GM21717 (cell line): Measurements from ENCODE around the gene GAST.
"Not testable (repeated sequence)": the region's sequence is repeated elsewhere in the genome, so short reads cannot be mapped to it uniquely, and the experiment has no call there.

Experiments used
- ATAC-seq: cut with Tn5 transposase; IDR thresholded peaks from one replicate; pipeline ENCODE4 v1.9.1; 2021; ENCODE audit warnings: mild to moderate bottlenecking, moderate library complexity; ENCODE audit not compliant: unreplicated experiment

The GAST gene

GRCh38 chr17:41683441-41684007 is 28.6 kb upstream of the GAST start:
- no peak for ATAC-seq

- ATAC-seq, result no peak
Observed at GRCh38 chr17:41684035-41684434, 28.1 kb upstream of the GAST start.

- ATAC-seq, result not testable (repeated sequence)
Observed at GRCh38 chr17:41685753-41686152, 26.4 kb upstream of the GAST start.

GRCh38 chr17:41686281-41686680 is 25.9 kb upstream of the GAST start:
- no peak for ATAC-seq

- ATAC-seq, result no peak
Observed at GRCh38 chr17:41687828-41688640, 24.1 kb upstream of the GAST start.

GRCh38 chr17:41688641-41689496 is 23.3 kb upstream of the GAST start, which contains the start of gene EIF1:
Gene EIF1, plus strand, starts transcription at chr17:41688885. Its CDS starts 154 bp downstream, at chr17:41689039.
- peak; percentile 65 for ATAC-seq

GRCh38 chr17:41689497-41690299 is 22.4 kb upstream of the GAST start:
- no peak for ATAC-seq

- ATAC-seq, result no peak
Observed at GRCh38 chr17:41690497-41690896, 21.6 kb upstream of the GAST start.

GRCh38 chr17:41691031-41691777 is 20.9 kb upstream of the GAST start:
- ATAC-seq, result no peak

- no peak for ATAC-seq
Observed at GRCh38 chr17:41692722-41693521, 19.2 kb upstream of the GAST start.

GRCh38 chr17:41695134-41695661 is 16.9 kb upstream of the GAST start:
- no peak for ATAC-seq

GRCh38 chr17:41695954-41696757 is 16.0 kb upstream of the GAST start:
- no peak for ATAC-seq

GRCh38 chr17:41697122-41697962 is 14.8 kb upstream of the GAST start:
- no peak for ATAC-seq

- not testable (repeated sequence) for ATAC-seq
Observed at GRCh38 chr17:41700843-41701242, 11.3 kb upstream of the GAST start.

GRCh38 chr17:41702712-41703111 is 9.4 kb upstream of the GAST start:
- no peak for ATAC-seq

GRCh38 chr17:41705271-41705991 is 6.7 kb upstream of the GAST start:
- ATAC-seq, result no peak
